HG03432 (cell line): ENCODE results near the gene ZNF514.
A peak's percentile ranks its signal among the peaks of the same experiment; 100 is the strongest.
"Not testable (repeated sequence)": the region's sequence is repeated elsewhere in the genome, so short reads cannot be mapped to it uniquely, and the experiment has no call there.

Experiments used
- ATAC-seq: cut with Tn5 transposase; IDR thresholded peaks from one replicate; pipeline ENCODE4 v1.9.1; 2021; ENCODE audit warnings: mild to moderate bottlenecking, moderate library complexity; ENCODE audit not compliant: unreplicated experiment

Gene ZNF514

GRCh38 chr2:95138702-95139101 lies 20.9 kb downstream of the ZNF514 start:
- no peak for ATAC-seq

- ATAC-seq, result peak; percentile 12
Observed at GRCh38 chr2:95122197-95122551, 37.5 kb downstream of the ZNF514 start.

- peak; percentile 96 for ATAC-seq
Observed at GRCh38 chr2:95121407-95122196, 38.0 kb downstream of the ZNF514 start, which contains the start of gene MRPS5. TSS of gene MRPS5 (minus strand) at chr2:95121808. CDS start at chr2:95121791, 17 bp downstream.

GRCh38 chr2:95121093-95121406 lies 38.6 kb downstream of the ZNF514 start:
- ATAC-seq, result no peak

GRCh38 chr2:95115418-95115817 lies 44.2 kb downstream of the ZNF514 start:
- peak; percentile 93 for ATAC-seq

- ATAC-seq, result no peak
Observed at GRCh38 chr2:95113464-95113863, 46.2 kb downstream of the ZNF514 start.

GRCh38 chr2:95110395-95110794 lies 49.3 kb downstream of the ZNF514 start:
- no peak for ATAC-seq

GRCh38 chr2:95109260-95109659 lies 50.4 kb downstream of the ZNF514 start:
- ATAC-seq, result no peak

- no peak for ATAC-seq
Observed at GRCh38 chr2:95106081-95106480, 53.6 kb downstream of the ZNF514 start.

- ATAC-seq, result no peak
Observed at GRCh38 chr2:95104606-95105005, 55.0 kb downstream of the ZNF514 start.

- ATAC-seq, result no peak
Observed at GRCh38 chr2:95099910-95100309, 59.7 kb downstream of the ZNF514 start.

- not testable (repeated sequence) for ATAC-seq
Observed at GRCh38 chr2:95098273-95098672, 61.4 kb downstream of the ZNF514 start.
